WTC11 (cell line): ENCODE results near the gene PDE6D. TPM values are rescaled to one million over a fixed set of nuclear protein-coding genes. Genes with fewer than 3 reads are reported as not detected.

Source experiments
- ATAC-seq: fragments of 200-7000 bp; cut with Tn5 transposase; 2 replicates; pipeline ENCODE4 v1.10.0; 2021; ENCODE audit warnings: mild to moderate bottlenecking, moderate library complexity
- CTCF ChIA-PET: fragments of 300-600 bp; sonication (Branson Sonifier 250); formaldehyde crosslinking; loops from one replicate; lab custom pipeline; 2021; ENCODE audit warnings: antibody characterized with exemption; lab: Charles Lee
- POLR2A ChIA-PET: fragments of 350-600 bp; sonication (Branson Sonifier 250); formaldehyde crosslinking; loops from one replicate; lab custom pipeline; 2021; ENCODE audit warnings: antibody characterized with exemption; lab: Charles Lee
- DNase-seq: peaks from one replicate; pipeline ENCODE4 v3.0.0; 2021; ENCODE audit warnings: low spot score
- H3K27ac Mint-ChIP-seq: 2 replicates; pipeline ENCODE4 v1.8.0; 2021; ENCODE audit warnings: mixed read lengths
- H3K27me3 Mint-ChIP-seq: 2 replicates; pipeline ENCODE4 v1.8.0; 2021; ENCODE audit warnings: low read depth, mild to moderate bottlenecking, moderate library complexity, mixed read lengths
- H3K36me3 Mint-ChIP-seq: 2 replicates; pipeline ENCODE4 v1.8.0; 2021; ENCODE audit warnings: mixed read lengths
- H3K4me1 Mint-ChIP-seq: 2 replicates; pipeline ENCODE4 v1.8.0; 2022; ENCODE audit warnings: mixed read lengths
- H3K4me3 Mint-ChIP-seq: 2 replicates; pipeline ENCODE4 v1.8.0; 2021; ENCODE audit warnings: mild to moderate bottlenecking, moderate library complexity, mixed read lengths
- H3K9me3 Mint-ChIP-seq: 2 replicates; pipeline ENCODE4 v1.8.0; 2021; ENCODE audit warnings: mixed read lengths
- AFF4 ChIP-seq: sonication (generic); formaldehyde crosslinking; IDR thresholded peaks from 2 replicates; pipeline ENCODE4 v1.8.1; 2023; ENCODE audit warnings: mild to moderate bottlenecking, missing genetic modification reagents, borderline replicate concordance
- ARID4B ChIP-seq: sonication (generic); formaldehyde crosslinking; IDR thresholded peaks from 2 replicates; pipeline ENCODE4 v1.8.0; 2023; ENCODE audit warnings: missing genetic modification reagents, mild to moderate bottlenecking, borderline replicate concordance
- ATF1 ChIP-seq: sonication (generic); formaldehyde crosslinking; IDR thresholded peaks from 2 replicates; pipeline ENCODE4 v1.8.1; 2023; ENCODE audit warnings: mild to moderate bottlenecking, moderate library complexity, missing genetic modification reagents
- CDX4 ChIP-seq: fragments of 250-450 bp; sonication (Bioruptor Pico); IDR thresholded peaks from 2 replicates; pipeline ENCODE4 v1.9.0; 2021; ENCODE audit warnings: moderate library complexity, mild to moderate bottlenecking, inconsistent platforms, borderline replicate concordance
- CREB1 ChIP-seq: sonication (generic); formaldehyde crosslinking; IDR thresholded peaks from 2 replicates; pipeline ENCODE4 v1.8.0; 2023; ENCODE audit warnings: mild to moderate bottlenecking, missing genetic modification reagents
- FOXP1 ChIP-seq: sonication (generic); formaldehyde crosslinking; IDR thresholded peaks from 2 replicates; pipeline ENCODE4 v1.8.0; 2022; ENCODE audit warnings: missing genetic modification reagents, mild to moderate bottlenecking, moderate library complexity, borderline replicate concordance
- JUN ChIP-seq: sonication (generic); formaldehyde crosslinking; IDR thresholded peaks from 2 replicates; pipeline ENCODE4 v1.8.0; 2023; ENCODE audit warnings: mild to moderate bottlenecking, missing genetic modification reagents
- NFATC4 ChIP-seq: fragments of 250-450 bp; sonication (Bioruptor Pico); IDR thresholded peaks from 2 replicates; pipeline ENCODE4 v1.9.0; 2021; ENCODE audit warnings: mild to moderate bottlenecking
- OVOL2 ChIP-seq: fragments of 250-450 bp; sonication (Bioruptor Pico); IDR thresholded peaks from 2 replicates; pipeline ENCODE4 v1.9.0; 2021; ENCODE audit warnings: mild to moderate bottlenecking, borderline replicate concordance
- RELA ChIP-seq: sonication (generic); formaldehyde crosslinking; IDR thresholded peaks from 2 replicates; pipeline ENCODE4 v1.8.1; 2022; ENCODE audit warnings: missing genetic modification reagents, mild to moderate bottlenecking, borderline replicate concordance
- SMAD3 ChIP-seq: sonication (generic); formaldehyde crosslinking; IDR thresholded peaks from 2 replicates; pipeline ENCODE4 v1.8.0; 2022; ENCODE audit warnings: missing genetic modification reagents, mild to moderate bottlenecking, borderline replicate concordance
- SP1 ChIP-seq: sonication (generic); formaldehyde crosslinking; conservative IDR thresholded peaks from 2 replicates; pipeline ENCODE4 v1.8.1; 2022; ENCODE audit warnings: missing genetic modification reagents
- ZBTB21 ChIP-seq: sonication (generic); formaldehyde crosslinking; IDR thresholded peaks from 2 replicates; pipeline ENCODE4 v1.8.1; 2023; ENCODE audit warnings: mild to moderate bottlenecking, missing genetic modification reagents, borderline replicate concordance
- ZNF263 ChIP-seq: sonication (generic); formaldehyde crosslinking; IDR thresholded peaks from 2 replicates; pipeline ENCODE4 v1.8.1; 2022; ENCODE audit warnings: low read depth, mild to moderate bottlenecking, moderate library complexity, missing genetic modification reagents
- ZNF317 ChIP-seq: sonication (generic); formaldehyde crosslinking; IDR thresholded peaks from 2 replicates; pipeline ENCODE4 v1.8.1; 2023; ENCODE audit warnings: low read depth, mild to moderate bottlenecking, moderate library complexity, missing genetic modification reagents, borderline replicate concordance
- ZNF671 ChIP-seq: fragments of 250-450 bp; sonication (Bioruptor Pico); IDR thresholded peaks from 2 replicates; pipeline ENCODE4 v1.8.0; 2021; ENCODE audit warnings: mild to moderate bottlenecking
- total RNA-seq: library from RNA; stranded (reverse); gene quantifications from 3 replicates; pipeline ENCODE4 v1.2.3, GENCODE V29; 2021
- TF ChIP-seq, protein P1 (sequence below): sonication (generic); formaldehyde crosslinking; conservative IDR thresholded peaks from 2 replicates; pipeline ENCODE4 v1.8.1; 2023; ENCODE audit warnings: mild to moderate bottlenecking, low read depth, missing genetic modification reagents, moderate library complexity
- TF ChIP-seq, protein P2 (sequence below): sonication (generic); formaldehyde crosslinking; IDR thresholded peaks from 2 replicates; pipeline ENCODE4 v1.8.0; 2022; ENCODE audit warnings: mild to moderate bottlenecking, missing genetic modification reagents
- TF ChIP-seq, protein P3 (sequence below): sonication (generic); formaldehyde crosslinking; IDR thresholded peaks from 2 replicates; pipeline ENCODE4 v1.8.1; 2022; ENCODE audit warnings: low read depth, mild to moderate bottlenecking, moderate library complexity, missing genetic modification reagents, borderline replicate concordance

The PDE6D gene
- total RNA-seq, 1 experiment from 2014 or later, result 30.2 TPM

- ATAC-seq, result no peak
- no peak for DNase-seq
- Mint-ChIP-seq H3K9me3 (no peaks in the 10 kb centered on the region), H3K4me1 (peaks cover 34% of the 10 kb centered on the region), H3K27ac (no peak overlapping the region), H3K27me3 (peaks cover 5% of the 10 kb centered on the region; the same call in 1 of the 2 replicates), H3K36me3 (peaks cover 41% of the 10 kb centered on the region), H3K4me3 (peak overlapping the region; percentile 96)
- ChIA-PET CTCF (interaction anchor here (0.9 to 4.0 kb wide), 8 partner anchors 23 to 107 kb away, joined by 3 to 39 read pairs (median 16); no protein-coding TSS in a partner anchor), POLR2A (interaction anchor here (0.6 to 4.8 kb wide), 25 partner anchors 12 to 244 kb away, joined by 3 to 72 read pairs (median 5); partner anchors contain the start of genes COPS7B and NCL)
- TF ChIP-seq, protein P1, sequence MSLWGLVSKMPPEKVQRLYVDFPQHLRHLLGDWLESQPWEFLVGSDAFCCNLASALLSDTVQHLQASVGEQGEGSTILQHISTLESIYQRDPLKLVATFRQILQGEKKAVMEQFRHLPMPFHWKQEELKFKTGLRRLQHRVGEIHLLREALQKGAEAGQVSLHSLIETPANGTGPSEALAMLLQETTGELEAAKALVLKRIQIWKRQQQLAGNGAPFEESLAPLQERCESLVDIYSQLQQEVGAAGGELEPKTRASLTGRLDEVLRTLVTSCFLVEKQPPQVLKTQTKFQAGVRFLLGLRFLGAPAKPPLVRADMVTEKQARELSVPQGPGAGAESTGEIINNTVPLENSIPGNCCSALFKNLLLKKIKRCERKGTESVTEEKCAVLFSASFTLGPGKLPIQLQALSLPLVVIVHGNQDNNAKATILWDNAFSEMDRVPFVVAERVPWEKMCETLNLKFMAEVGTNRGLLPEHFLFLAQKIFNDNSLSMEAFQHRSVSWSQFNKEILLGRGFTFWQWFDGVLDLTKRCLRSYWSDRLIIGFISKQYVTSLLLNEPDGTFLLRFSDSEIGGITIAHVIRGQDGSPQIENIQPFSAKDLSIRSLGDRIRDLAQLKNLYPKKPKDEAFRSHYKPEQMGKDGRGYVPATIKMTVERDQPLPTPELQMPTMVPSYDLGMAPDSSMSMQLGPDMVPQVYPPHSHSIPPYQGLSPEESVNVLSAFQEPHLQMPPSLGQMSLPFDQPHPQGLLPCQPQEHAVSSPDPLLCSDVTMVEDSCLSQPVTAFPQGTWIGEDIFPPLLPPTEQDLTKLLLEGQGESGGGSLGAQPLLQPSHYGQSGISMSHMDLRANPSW (CRISPR knock-in tag), result no peak
- TF ChIP-seq ARID4B (CRISPR knock-in tag) (no peak), OVOL2 (CRISPR knock-in tag) (no peak), FOXP1 (CRISPR knock-in tag) (no peak), ZNF671 (peak; percentile 69), CREB1 (CRISPR knock-in tag) (no peak), AFF4 (CRISPR knock-in tag) (0 out of 2 replicates have a peak, but pooled peaks have one; percentile 5), NFATC4 (CRISPR knock-in tag) (0 out of 2 replicates have a peak, but pooled peaks have one; percentile 33), ATF1 (CRISPR knock-in tag) (peak; percentile 22; the same call in 1 of the 2 replicates), RELA (no peak), JUN (CRISPR knock-in tag) (no peak; the same call in 1 of the 2 replicates), SMAD3 (CRISPR knock-in tag) (no peak), ZBTB21 (CRISPR knock-in tag) (no peak), ZNF263 (CRISPR knock-in tag) (0 out of 2 replicates have a peak, but pooled peaks have one; percentile 34), ZNF317 (CRISPR knock-in tag) (peak; percentile 40; the same call in 1 of the 2 replicates), CDX4 (CRISPR knock-in tag) (no peak), SP1 (CRISPR knock-in tag) (no peak)
- TF ChIP-seq, protein P2, sequence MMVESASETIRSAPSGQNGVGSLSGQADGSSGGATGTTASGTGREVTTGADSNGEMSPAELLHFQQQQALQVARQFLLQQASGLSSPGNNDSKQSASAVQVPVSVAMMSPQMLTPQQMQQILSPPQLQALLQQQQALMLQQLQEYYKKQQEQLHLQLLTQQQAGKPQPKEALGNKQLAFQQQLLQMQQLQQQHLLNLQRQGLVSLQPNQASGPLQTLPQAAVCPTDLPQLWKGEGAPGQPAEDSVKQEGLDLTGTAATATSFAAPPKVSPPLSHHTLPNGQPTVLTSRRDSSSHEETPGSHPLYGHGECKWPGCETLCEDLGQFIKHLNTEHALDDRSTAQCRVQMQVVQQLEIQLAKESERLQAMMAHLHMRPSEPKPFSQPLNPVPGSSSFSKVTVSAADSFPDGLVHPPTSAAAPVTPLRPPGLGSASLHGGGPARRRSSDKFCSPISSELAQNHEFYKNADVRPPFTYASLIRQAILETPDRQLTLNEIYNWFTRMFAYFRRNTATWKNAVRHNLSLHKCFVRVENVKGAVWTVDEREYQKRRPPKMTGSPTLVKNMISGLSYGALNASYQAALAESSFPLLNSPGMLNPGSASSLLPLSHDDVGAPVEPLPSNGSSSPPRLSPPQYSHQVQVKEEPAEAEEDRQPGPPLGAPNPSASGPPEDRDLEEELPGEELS (CRISPR knock-in tag), result peak; percentile 13; the same call in 1 of the 2 replicates
- TF ChIP-seq, protein P3, sequence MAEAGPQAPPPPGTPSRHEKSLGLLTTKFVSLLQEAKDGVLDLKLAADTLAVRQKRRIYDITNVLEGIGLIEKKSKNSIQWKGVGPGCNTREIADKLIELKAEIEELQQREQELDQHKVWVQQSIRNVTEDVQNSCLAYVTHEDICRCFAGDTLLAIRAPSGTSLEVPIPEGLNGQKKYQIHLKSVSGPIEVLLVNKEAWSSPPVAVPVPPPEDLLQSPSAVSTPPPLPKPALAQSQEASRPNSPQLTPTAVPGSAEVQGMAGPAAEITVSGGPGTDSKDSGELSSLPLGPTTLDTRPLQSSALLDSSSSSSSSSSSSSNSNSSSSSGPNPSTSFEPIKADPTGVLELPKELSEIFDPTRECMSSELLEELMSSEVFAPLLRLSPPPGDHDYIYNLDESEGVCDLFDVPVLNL (CRISPR knock-in tag), result no peak
These were observed 72.1 kb downstream of the PDE6D start for GRCh38 chr2:231708773-231709635.
